ENCODE measurements around the gene CADPS2.

Gene CADPS2

GRCh38 chr7:122306320-122307227 is 579.7 kb downstream of the CADPS2 start:
- H3K27me3 ChIP-seq (replicated peaks): peaks cover 95% of the 10 kb centered on the region

GRCh38 chr7:122305475-122306319 is 580.6 kb downstream of the CADPS2 start:
- H3K4me3 ChIP-seq (ENCODE audit: low read depth, low read length): no peak overlapping the region
- in situ Hi-C loops (cut with HindIII; ENCODE audit: low pct_ligation_motif_present, low sequenced_read_pairs): no loop called here
- TF ChIP-seq CTCF (IDR thresholded peaks at IDR 0.05; ENCODE audit: low read depth, low read length, missing control alignments): no peak
- H3K36me3 ChIP-seq (replicated peaks): no peaks in the 10 kb centered on the region
- no peak for DNase-seq
- H3K27ac ChIP-seq: no peak overlapping the region
- peaks cover 93% of the 10 kb centered on the region for H3K27me3 ChIP-seq (replicated peaks)

More at GRCh38 chr7:122306320-122307227, 579.7 kb downstream of the CADPS2 start:
- in situ Hi-C loops (cut with HindIII; ENCODE audit: low pct_ligation_motif_present, low sequenced_read_pairs): no loop called here
- no peak overlapping the region for H3K27ac ChIP-seq
- no peak for DNase-seq
- H3K36me3 ChIP-seq (replicated peaks): no peaks in the 10 kb centered on the region
- no peak overlapping the region for H3K4me3 ChIP-seq (ENCODE audit: low read depth, low read length)
- no peak for TF ChIP-seq CTCF (IDR thresholded peaks at IDR 0.05; ENCODE audit: low read depth, low read length, missing control alignments)

DNA sequence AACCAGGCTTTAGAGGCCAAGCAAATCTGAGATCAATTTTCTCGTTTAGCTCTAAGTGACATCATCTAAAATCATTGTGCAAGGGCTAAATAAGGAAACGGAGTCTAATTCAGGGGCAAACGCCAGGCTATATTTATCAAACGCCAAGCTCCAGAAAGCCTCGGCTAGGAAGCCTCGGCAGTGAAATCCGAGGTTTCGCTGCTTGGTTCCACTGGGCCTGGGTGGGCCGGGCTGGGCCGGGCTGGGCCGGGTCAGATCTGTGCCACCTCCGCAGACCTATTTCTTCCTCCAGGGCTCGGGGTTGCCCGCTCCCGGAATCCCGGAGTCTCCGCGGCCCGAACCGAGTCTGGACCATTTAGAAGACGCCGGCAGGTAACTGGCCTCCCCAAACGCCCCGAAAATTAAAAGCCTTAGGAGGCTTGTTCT is 581.3 kb downstream of the CADPS2 start:
- Histone ChIP-seq H3K36me3 (replicated peaks) (no peaks in the 10 kb centered on the region), H3K27me3 (replicated peaks) (peaks cover 93% of the 10 kb centered on the region), H3K27ac (no peak overlapping the region), H3K4me3 (ENCODE audit: low read depth, low read length) (no peak overlapping the region)
- TF ChIP-seq CTCF (IDR thresholded peaks at IDR 0.05; ENCODE audit: low read depth, low read length, missing control alignments): no peak
- no peak for DNase-seq
- in situ Hi-C loops (cut with HindIII; ENCODE audit: low pct_ligation_motif_present, low sequenced_read_pairs): no loop called here

DNA sequence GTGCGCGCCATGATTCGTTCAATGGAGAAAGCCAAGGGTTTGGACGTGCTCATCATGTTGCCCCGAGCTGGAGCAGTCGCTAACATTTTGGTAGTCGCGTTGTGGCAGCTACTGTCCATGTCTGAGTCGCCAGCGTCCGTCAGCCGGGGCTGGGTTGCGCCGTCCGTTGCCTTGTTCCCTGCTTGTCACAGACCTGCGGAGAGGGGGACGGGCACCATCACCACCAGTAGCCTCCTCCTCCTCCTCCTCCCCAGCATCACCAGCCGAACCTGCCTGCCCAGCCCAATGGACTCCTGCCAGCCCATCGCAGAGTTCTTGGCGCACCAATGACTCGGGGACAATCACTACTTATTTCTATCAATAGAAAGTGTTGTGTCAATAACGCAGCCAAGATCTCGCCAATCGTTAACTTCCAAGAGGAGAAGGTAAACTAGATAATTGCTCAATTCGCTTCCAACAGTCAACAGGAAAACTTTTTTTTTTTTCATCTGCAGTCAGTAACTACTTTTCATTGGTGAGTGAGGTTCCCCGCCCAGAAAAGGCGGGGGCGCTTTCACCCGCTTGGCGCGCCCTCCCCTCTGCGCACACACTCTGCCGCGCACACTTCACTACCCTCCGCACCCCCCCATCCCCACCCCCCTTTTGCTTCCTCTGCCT is 581.8 kb downstream of the CADPS2 start, which contains the start of gene FEZF1:
TSS of gene FEZF1 (minus strand) at position 432 of the 657 bp plus-strand sequence. CDS start at position 119, 313 bp downstream.
- H3K27me3 ChIP-seq (replicated peaks): peaks cover 93% of the 10 kb centered on the region
- in situ Hi-C loops (cut with HindIII; ENCODE audit: low pct_ligation_motif_present, low sequenced_read_pairs): no loop called here
- no peak within 1 kb of the TSS for H3K27ac ChIP-seq
- no peak within 1 kb of the TSS for H3K4me3 ChIP-seq (ENCODE audit: low read depth, low read length)
- TF ChIP-seq CTCF (IDR thresholded peaks at IDR 0.05; ENCODE audit: low read depth, low read length, missing control alignments): no peak
- DNase-seq: no peak
- no peaks in the 10 kb centered on the region for H3K36me3 ChIP-seq (replicated peaks)

GRCh38 chr7:122303531-122304318 is 582.5 kb downstream of the CADPS2 start:
- in situ Hi-C loops (cut with HindIII; ENCODE audit: low pct_ligation_motif_present, low sequenced_read_pairs): no loop called here

More at GRCh38 chr7:122303531-122304318, 582.5 kb downstream of the CADPS2 start:
- DNase-seq: no peak
- Histone ChIP-seq H3K27ac (no peak overlapping the region), H3K4me3 (ENCODE audit: low read depth, low read length) (no peak overlapping the region), H3K27me3 (replicated peaks) (peaks cover 93% of the 10 kb centered on the region), H3K36me3 (replicated peaks) (no peaks in the 10 kb centered on the region)
- TF ChIP-seq CTCF (IDR thresholded peaks at IDR 0.05; ENCODE audit: low read depth, low read length, missing control alignments): no peak

All from brain microvascular endothelial cell (primary cell).